NCI-H187 treated with DMSO at 0.1 percent for 48 hours (cell line): Measurements from ENCODE around the gene RPTOR.
A peak's percentile ranks its signal among the peaks of the same experiment; 100 is the strongest.
"Not testable (repeated sequence)": the region's sequence is repeated elsewhere in the genome, so short reads cannot be mapped to it uniquely, and the experiment has no call there.

ENCODE experiments used
- DNase-seq: peaks from one replicate; lab custom pipeline; 2025; lab: John Stamatoyannopoulos, UW

The RPTOR gene

DNA sequence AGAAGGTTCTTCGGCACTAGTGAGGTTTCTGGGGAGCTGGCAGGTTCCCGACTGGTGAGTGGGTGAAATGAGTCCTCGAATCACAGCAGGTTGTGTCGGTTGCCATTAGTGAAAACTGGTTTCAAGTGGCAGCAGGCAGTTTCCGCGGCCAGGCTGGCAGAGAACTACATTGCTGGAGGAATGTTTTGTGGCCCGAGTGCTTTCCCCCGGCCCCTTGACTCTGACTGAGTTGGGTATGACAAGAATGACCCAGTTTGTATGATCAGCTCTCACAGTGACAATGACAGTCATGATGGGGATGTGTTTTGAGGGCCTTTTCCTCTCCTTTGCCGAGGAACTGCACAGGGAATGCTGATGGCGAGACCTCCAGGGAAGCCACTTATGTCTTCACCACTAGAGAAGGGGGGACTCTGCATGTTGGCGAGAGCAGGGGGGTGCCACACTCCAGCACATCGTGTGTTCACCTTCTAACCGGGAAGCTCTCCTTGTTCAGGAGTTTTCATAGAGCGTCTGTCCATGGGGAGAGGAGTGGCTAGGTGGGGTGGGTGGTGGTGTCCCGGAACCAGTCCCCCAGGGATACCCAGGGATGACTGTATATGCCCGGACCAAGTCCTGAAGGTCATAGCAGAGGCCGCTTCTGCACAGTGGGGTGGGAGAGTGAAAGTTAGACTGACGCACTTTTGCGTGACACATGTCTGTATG, 241.0 kb downstream of the RPTOR start:
- DNase-seq: peak; percentile 56

DNA sequence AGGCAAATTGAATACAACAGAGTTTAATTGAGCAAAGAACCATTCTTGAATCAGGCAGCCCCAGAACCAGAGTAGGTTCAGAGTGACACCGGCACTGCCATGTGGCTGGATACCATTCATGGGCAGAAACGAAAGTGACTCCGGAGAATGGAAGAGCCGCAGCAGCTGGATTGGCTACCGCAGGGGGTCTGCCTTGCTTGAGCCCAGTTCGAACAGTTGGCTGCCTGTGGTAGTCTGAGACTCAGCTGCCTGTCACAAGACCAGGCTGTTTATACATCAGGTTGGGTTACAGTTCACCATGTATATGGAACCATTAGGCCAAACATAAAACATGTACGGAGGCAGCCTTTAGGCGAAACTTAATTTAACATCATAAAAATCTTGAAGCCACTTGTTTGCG, 241.8 kb downstream of the RPTOR start:
- peak; percentile 60 for DNase-seq

DNA sequence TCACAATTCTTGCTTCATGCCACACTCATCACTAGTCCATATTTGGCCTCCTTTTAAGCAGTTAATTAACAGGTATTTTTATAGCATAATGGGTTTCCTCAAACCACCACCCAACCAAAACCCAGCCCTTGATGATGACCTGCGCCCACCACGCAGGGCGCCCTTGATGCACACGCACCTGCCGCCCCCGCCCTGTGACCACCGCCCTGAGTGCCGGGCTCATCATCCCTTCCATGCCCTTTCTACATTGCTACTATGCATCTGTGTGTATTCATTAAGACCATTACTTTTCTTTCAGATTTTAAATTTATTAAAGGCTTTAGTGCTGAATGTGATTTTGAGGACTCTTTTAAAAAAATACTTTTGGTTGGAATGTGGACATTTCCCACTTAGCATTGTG, 242.2 kb downstream of the RPTOR start:
- no peak for DNase-seq

DNA sequence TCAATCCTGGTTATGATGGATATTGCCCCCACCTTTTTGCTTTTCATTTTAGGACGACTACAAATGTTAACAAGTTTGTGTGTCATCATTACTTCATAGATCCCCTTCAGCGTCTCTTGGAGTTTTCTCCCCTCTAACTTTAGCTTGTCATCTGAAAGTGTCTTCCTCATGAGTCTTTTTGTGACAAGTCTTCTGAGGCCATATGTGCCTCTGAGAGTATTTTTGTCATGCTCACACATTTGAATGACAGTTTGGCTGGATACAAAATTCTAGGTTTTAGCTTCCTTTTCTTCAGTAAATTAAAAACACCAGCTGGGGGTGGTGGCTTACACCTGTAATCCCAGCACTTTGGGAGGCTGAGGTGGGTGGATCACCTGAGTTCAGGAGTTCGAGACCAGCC, 243.2 kb downstream of the RPTOR start:
- no peak for DNase-seq

DNA sequence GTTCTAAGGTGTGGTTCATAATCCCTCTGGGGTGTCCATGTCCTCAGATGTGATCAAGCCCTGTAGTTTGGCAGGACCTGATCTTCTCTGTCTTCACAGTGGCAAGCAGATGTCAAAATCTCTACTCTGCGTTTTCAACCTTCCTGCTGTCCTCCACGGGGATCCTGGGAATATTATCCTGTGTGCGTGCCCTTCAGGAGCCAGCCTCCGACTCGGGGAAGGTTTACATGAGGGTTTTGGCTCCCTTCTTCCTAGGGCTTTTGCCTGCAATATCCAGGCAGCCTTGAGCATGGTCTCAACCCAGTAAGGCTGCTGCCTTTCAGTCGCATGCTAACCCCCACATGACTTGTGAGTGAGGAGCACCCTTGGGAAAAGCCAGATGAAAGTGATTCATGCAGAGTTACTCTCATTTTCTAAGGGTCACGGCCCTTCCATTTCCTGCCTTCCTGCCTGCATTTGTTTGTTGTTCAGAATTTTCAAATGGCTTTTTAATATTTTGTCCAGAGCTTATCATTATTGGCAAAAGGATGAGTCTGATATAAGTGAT, 244.8 kb downstream of the RPTOR start:
- no peak for DNase-seq

DNA sequence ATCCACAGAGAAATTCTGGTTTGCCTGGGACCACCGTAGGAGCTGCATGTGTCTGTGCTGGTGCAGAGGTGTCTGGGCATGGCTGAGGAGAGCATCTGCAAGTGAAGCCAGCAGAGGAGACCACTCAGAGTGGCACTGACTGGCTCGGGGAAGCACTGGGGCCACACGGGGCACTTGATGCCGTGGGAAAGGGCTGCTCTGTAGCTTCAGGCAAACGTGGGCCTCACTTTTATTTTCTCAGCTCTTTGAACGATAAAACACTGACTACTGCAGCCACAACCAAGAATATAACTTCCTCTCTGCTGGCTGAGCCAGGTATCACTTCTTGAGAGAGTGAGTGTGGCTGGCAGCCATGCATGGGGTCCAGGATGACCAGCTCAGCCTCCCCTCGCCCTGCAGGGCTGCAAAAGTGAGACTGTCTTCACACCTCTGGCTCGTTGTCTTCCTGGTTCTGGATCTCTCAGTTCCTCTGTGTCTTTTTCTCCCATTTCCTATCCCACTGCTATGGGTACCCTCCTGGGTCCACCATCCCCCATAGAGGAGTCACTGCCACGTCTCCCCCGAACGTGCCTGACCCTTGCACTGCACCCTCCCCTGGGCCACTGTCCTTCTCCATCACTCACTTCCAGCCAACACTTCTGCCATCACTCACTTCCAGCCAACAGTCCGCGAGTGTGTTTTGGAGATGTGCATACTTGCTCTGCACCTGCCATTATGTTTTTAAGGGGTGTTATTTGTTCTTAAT, 245.6 kb downstream of the RPTOR start:
- DNase-seq: no peak

DNA sequence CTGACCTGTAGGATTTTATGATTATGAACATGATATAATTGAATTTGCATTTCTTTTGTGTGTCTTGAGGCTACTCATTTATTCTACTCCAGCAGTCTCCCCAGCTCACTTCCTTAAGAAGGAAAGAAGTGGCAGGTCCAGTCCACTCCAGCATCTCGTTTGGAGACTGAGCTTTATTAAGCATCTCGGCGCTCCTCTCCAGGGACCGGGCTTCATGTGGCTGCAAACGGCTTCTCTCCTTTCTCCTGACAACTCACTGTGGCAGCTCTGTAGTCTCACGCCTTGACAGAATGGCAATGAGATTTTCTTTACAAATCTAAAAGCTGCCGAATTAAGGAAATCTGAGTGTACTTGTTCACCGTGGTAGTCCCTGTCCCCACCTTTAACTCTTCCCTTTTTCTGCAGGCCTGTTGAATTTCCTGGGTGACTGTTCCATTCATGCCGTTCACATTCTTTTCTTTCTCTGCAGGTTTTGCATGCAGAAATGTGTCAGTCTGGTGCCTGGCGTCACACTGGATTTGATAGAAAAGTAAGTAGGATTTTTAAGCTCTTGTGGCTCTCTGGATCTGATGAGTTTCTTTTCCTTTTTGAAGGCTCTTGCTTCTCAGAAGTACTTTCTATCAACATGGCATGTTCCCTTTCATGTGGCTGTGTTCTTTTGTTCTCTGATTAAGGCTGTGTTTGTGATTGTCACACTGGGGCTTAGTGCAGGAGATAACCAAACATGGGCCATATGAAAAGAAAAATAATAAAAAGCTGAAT, 246.5 kb downstream of the RPTOR start:
- no peak for DNase-seq

DNA sequence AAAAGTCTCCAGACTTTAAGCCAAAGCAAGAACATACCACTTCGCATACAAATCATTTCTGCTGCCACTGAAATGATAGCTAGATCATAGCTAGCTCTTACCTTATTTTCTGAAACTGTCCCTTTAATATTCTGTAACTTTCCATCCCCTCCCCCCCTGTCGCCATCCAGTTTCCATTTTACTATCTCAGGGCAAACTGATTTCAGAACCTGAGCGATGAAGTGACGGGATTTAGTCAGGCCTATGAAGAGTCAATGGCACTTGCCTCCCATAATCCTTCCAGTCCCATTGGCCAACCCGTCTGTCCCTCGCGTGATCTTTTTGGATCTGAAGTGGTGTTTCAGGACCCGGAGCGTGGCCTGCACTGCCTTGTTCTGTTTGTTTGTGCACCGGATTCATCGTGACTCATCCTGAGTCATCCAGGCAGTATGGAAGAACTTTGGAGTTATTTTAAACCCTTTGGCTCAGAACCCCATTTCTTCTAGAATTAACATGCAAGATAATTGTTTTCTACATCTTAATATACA, 247.2 kb downstream of the RPTOR start:
- DNase-seq: no peak

DNA sequence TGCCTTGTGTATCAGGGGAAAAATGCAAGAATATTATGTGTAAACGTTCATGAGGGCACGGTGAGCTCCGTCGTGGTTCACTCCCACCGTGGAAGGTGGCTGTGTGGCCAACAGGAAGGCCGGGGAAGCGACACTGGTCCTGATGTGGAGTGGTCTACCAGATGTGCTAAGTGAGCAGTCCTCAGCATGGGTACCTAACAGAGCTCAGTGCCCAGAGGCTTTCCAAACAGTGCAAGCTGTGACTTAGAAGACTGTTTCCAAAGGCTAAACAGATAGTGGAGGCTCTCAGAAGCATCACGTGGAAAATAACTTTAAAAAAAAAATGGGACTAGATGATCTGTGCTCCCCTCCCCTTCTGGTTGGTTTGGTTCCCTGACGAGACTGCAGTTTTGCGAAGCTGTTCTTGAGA, 247.7 kb downstream of the RPTOR start:
- no peak for DNase-seq

DNA sequence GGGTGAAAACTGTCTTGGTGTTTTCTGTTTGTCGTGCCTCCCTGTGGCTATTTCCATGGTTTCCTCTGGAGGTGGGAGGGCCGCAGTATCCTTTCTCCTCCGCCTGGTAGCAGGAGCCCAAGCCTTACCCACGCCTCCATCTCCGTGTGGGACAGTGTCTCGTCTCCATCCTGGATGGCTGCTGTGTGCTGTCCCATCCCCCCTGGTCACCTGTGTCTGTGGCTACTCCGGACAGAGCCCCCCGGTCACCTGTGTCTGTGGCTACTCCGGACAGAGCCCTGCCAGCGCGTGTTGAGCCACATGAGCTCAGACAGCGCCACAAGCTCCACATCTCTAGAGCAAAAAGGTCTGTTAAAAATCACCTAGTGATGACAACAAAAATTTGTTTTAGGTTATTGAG, 248.8 kb downstream of the RPTOR start:
- DNase-seq: no peak

DNA sequence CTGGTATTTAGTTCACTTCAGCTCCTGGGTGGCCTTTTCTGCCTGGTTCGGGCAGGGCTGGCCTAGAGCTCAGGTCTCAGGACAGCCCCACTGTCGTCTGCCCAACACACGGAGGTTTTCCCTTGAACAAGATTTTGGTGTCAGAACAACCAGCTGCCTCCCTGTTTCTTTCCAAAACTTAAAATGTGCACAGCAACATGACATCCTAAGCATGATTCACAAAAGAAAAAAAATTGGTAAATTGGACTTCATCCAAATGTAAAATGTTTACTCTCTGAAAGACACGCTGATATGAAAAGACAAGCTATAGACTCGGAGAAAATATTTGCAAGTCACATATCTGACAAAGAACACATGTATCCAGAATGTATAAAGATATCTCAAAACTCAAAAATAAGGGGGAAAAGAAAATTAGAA, 249.2 kb downstream of the RPTOR start:
- DNase-seq: no peak

DNA sequence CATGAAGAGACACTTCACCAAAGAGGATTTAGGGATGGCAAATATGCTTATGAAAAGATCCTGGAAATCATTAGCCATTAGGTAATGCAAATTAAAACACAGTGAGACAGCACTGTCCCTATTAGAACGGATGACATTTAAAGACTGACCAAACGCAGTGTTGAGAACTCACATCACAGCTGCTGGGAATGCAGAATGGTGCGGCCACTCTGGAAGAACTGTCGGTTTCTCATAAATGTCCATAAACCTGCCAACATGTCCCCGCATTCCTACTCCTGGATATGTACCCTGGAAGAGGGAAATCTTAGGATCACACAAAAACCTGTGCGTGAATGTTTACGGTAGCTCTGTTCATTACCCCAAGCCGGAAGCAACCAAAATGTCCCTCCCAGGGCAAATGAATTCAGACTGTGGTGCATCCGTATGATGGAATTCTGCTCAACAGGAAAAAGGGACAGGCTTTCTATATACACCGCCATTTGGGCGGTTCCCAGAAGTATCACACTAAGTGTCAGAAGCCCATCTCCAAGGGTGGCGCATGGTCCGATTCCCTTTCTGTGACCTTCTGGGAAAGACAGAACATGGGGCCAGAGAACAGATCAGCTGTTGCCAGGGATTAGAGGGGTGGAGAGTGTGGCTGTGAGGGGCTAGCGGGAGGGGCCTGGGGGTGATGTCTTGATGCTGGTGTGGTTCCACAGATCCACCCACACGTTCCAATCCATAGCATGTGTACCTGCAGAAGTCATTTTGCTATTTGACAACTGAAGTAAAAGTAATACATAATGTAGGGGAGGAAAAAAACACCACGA, 249.8 kb downstream of the RPTOR start:
- DNase-seq: no peak

DNA sequence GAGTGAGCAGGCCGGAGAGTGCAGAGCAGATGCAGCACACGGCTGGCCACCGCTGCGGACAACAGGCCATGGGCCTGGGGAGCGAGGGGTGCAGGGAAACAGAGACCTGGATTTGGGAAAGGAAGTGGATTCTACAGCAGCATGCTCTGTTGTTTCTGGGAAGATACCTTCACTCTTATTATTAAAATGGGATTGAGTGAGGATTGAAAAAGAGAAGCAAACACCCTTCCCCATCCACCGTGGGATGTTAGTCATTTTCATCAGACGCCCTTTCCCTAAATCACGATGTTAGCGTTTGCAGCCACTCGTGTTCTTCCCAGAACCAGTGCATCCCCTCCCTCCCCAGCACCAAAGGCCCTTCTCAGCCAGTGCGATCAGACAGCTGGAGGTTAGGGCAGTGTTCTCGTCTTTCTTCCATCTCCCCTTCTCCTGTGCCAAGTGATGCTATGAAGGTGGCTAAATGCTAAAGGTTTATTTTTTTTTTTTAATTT, 250.5 kb downstream of the RPTOR start:
- no peak for DNase-seq

DNA sequence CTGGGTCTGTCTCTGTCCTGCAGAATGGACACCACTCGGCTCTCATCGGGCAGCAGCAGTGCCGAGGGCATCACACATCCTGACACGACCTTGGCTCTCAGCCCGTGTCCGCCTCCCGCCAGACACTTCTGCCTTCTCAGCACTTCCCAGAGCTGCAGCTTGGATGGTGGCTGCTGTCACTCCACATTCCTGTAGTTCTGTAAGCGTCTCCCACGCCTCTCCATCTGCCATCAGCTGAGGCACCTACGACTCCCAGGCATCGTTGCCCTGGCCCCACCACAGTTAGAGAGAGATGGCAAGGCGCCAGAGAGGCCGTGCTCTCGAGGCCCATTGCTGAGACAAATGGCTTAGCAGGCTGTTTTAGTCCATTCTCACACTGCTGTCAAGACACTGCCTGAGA, 251.1 kb downstream of the RPTOR start:
- DNase-seq: no peak

DNA sequence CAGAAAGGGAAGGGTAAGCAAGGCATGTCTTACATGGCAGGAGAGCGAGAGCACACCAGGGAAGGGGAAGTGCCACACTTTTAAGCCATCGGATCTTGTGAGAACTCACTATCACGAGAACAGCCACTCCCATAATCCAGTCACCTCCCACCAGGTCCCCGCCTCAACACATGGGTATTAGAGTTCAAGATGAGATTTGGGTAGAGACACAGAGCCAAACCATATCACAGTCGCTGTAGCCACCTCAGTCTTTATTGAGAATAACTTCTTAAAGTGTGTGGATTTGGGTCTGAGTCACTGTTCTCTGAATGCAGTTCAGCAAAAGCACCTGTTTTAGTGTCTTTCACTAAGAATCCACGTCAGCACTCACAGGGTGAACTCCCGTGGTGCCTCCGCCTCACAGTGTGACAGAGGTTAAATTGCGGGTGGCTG, 251.8 kb downstream of the RPTOR start:
- no peak for DNase-seq

DNA sequence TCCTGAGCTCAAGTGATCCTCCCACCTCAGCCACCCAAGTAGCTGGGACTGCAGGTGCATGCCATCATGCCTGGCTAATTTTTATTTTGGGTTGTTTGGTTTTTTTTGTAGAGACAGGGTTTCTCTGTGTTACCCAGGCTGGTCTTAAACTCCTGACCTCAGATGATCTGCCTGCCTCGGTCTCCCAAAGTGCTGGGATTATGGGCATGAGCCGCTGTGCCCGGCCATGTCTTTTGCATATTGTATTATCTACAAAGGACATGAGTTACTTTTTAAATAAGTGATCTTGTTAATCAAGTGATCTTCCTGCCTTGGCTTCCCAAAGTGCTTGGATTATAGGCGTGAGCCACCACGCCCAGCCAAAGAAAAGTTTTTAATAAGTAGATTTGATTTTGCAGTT, 252.6 kb downstream of the RPTOR start:
- not testable (repeated sequence) for DNase-seq

DNA sequence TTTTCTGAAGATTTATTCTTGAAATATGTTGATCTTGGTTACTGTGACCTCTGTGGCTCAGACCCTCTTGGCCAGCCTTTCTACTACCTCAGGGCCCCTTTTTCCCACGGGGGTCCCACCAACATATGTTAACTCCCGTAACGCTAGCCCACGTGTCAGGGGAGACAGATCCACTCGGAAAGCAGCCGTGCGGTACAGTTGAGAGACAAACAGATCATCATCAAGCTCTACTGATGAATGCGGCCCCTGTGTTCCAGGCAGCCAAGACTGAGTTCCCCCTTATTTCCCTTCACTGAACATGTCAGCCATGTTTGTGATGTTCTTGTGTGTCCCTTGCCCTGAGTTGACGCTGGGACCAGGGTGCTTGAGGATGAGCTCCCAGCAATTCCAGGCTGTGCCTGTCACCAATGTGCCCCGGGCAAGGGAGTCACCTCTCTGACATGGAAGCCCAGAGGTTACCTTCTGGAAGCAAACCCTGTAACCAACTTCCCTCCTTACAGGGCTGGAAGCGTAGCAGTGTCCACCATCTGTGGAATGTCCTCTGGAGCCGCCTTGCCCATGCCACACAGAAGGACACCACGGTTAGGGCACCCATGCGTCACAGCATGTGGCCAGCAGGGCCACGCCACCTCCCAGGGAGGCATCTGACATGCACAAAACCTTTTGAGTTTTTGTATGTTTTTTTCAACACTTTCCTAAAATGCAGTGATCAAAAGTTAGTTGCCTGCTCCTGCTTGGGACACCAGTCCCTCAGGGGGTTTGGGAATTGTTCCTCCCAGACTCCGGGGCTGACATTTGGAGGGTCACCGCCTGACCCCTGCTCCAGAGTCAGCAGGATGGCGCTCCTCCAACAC, 253.3 kb downstream of the RPTOR start:
- DNase-seq: no peak

DNA sequence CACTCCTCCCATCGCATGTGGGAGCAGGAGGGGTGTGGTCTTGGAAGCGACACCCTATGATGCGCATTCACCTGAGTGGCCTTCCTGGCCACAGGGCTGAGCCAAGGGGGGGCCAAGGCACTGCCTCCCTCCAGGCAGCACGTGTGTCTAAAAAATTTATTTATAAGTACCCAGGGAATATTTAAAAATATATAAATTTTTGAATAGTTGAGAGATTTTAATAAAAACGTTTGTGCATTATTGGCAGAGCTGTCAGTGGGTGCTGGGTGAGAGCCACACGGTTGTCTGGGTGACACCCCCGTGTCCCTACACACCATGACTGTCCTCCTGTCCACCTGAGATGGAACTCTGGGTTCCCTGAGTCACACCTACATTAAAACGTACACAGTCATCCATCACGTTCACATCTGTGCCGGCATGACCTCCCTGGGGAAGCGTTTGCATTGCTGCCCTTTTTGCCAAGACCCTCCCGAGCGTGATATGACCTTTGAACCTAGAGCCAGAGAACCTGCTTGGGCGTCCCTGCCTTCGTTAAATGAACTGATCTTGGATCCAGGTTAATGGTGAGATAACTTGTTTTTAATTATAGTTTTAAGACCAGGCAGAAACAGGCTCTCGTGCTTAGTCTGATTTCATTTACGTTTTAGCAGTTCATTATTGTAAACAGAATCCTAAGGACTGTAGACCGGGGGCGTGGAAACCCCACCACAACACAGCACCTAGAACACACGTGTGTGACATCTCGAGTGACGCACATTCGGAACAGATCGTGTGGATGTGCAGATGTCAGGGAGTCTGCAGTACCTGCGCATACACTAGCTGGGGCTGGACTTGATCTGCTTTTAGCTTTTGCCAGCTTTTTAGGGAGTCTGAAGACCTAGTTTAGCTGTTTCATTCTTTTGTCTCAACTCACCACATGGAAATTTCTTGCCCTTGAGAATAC, 254.2 kb downstream of the RPTOR start:
- no peak for DNase-seq
